HepG2 (cell line): ENCODE results near the gene ARMCX5. TPM values are rescaled to one million over a fixed set of nuclear protein-coding genes. Genes with fewer than 3 reads are reported as not detected.
A peak's percentile ranks its signal among the peaks of the same experiment; 100 is the strongest.

ENCODE experiments used
- ARID5B ChIP-seq: IDR thresholded peaks from 2 replicates; pipeline ENCODE4 v1.4.0; 2020; ENCODE audit warnings: mild to moderate bottlenecking, missing genetic modification reagents
- MTF2 ChIP-seq: sonication (generic); formaldehyde crosslinking; IDR thresholded peaks from 2 replicates; pipeline ENCODE4 v1.5.0; 2020; ENCODE audit warnings: missing genetic modification reagents, borderline replicate concordance
- THRA ChIP-seq: sonication (generic); formaldehyde crosslinking; IDR thresholded peaks from 2 replicates; pipeline ENCODE4 v1.4.0; 2020; ENCODE audit warnings: missing genetic modification reagents, borderline replicate concordance
- ZMYM4 ChIP-seq: sonication (generic); formaldehyde crosslinking; IDR thresholded peaks from 2 replicates; pipeline ENCODE4 v1.8.1; 2023; ENCODE audit warnings: mild to moderate bottlenecking, missing genetic modification reagents
- ZNF17 ChIP-seq: sonication (generic); formaldehyde crosslinking; IDR thresholded peaks from 2 replicates; pipeline ENCODE4 v1.5.0; 2020; ENCODE audit warnings: mild to moderate bottlenecking, missing genetic modification reagents
- ZNF33B ChIP-seq: sonication (generic); formaldehyde crosslinking; IDR thresholded peaks from 2 replicates; pipeline ENCODE4 v1.5.1; 2020; ENCODE audit warnings: mild to moderate bottlenecking, missing genetic modification reagents
- ZNF562 ChIP-seq: sonication (generic); formaldehyde crosslinking; IDR thresholded peaks from 2 replicates; pipeline ENCODE4 v1.8.0; 2022; ENCODE audit warnings: missing genetic modification reagents, borderline replicate concordance
- ZNF572 ChIP-seq: sonication (generic); formaldehyde crosslinking; IDR thresholded peaks from 2 replicates; pipeline ENCODE4 v1.5.1; 2020; ENCODE audit warnings: mild to moderate bottlenecking, missing genetic modification reagents
- polyA plus RNA-seq, 8 experiments: library from polyadenylated mRNA; depleted of rRNA in 3 of 8; stranded (reverse) in 7 of 8; unstranded in 1 of 8; fragments of >200 nt; fragmentation: Illumina TruSeq in 4 of 8; extraction: Trizol in 4 of 8; gene quantifications; 2 replicates each; pipeline versions ENCODE4 v1.2.1 to v1.2.3, GENCODE V29; 2011 to 2016; ENCODE audit warnings: low read depth in 4 of 8, missing spikeins in 1 of 8, mixed read lengths in 1 of 8; ENCODE audit not compliant: insufficient read depth in 1 of 8
- total RNA-seq, 5 experiments: library from RNA; depleted of rRNA; stranded (reverse); fragments of >200 nt; fragmentation: Illumina TruSeq; extraction: Trizol; gene quantifications; 2 replicates each; pipeline ENCODE4 v1.2.3, GENCODE V29; 2016; ENCODE audit warnings: low read depth in 1 of 5
- TF ChIP-seq, protein P1 (sequence below): sonication (generic); formaldehyde crosslinking; IDR thresholded peaks from 2 replicates; pipeline ENCODE4 v1.4.0; 2020; ENCODE audit warnings: missing genetic modification reagents, borderline replicate concordance
- TF ChIP-seq, protein P2 (sequence below): sonication (generic); formaldehyde crosslinking; IDR thresholded peaks from 2 replicates; pipeline ENCODE4 v1.5.0; 2020; ENCODE audit warnings: missing genetic modification reagents, mild to moderate bottlenecking, borderline replicate concordance
- TF ChIP-seq, protein P3 (sequence below): sonication (generic); formaldehyde crosslinking; IDR thresholded peaks from 2 replicates; pipeline ENCODE4 v1.8.0; 2022; ENCODE audit warnings: mild to moderate bottlenecking, missing genetic modification reagents; ENCODE audit not compliant: insufficient replicate concordance

The ARMCX5 gene
- total and polyA plus RNA-seq, 2 of the 13 experiments (the other 11 are each of a cell fraction or from before 2014, with no cell fraction given) = 9.1 to 14.2 TPM

DNA sequence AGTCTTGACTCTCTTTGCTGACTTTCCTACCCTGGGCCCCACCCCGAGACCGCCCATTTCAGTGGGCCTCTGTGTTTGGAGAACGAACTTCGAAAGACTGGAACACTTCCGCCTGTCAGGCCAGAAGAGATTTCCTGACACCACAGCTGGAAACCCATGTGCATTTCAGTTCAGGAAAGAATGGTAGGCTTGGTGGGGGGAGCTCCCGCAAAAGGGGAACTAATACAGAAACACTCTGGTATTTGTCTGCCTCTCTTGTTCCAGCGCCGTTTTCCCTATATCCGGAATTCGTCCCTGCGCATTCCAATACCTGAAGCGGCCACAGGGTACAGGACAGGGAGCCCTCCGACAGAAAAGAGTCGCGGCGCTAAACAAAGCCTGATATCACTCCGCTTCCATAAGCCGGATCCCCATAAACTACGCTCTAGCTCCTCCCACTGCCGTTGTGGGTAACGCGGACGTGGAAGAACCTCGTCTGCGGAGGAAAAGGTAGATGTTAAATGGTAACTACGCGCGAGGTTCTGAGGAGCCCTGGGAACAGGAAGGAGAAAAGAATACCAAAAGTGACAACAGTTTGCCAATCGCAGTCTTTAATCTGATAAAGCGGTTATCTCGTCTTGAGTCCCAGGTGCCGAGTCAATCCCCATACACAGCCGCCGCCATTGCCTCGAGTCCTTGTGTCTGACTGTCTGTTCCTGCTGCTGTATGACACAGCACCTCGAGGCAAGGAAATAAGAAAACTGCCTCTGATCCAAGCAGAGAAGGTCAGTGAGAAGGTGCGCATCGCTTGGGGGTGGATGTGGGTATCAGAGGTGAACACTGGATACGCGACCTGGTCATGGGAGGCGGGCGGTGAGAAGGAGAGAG lies at the start of gene ARMCX5 (continued):
- TF ChIP-seq, protein P1, sequence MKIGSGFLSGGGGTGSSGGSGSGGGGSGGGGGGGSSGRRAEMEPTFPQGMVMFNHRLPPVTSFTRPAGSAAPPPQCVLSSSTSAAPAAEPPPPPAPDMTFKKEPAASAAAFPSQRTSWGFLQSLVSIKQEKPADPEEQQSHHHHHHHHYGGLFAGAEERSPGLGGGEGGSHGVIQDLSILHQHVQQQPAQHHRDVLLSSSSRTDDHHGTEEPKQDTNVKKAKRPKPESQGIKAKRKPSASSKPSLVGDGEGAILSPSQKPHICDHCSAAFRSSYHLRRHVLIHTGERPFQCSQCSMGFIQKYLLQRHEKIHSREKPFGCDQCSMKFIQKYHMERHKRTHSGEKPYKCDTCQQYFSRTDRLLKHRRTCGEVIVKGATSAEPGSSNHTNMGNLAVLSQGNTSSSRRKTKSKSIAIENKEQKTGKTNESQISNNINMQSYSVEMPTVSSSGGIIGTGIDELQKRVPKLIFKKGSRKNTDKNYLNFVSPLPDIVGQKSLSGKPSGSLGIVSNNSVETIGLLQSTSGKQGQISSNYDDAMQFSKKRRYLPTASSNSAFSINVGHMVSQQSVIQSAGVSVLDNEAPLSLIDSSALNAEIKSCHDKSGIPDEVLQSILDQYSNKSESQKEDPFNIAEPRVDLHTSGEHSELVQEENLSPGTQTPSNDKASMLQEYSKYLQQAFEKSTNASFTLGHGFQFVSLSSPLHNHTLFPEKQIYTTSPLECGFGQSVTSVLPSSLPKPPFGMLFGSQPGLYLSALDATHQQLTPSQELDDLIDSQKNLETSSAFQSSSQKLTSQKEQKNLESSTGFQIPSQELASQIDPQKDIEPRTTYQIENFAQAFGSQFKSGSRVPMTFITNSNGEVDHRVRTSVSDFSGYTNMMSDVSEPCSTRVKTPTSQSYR (CRISPR knock-in tag) = no peak
- TF ChIP-seq, protein P2, sequence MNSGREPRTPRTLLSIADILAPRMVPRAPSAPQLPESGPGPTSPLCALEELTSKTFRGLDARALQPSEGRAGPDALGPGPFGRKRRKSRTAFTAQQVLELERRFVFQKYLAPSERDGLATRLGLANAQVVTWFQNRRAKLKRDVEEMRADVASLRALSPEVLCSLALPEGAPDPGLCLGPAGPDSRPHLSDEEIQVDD (CRISPR knock-in tag) = no peak
- no peak for TF ChIP-seq THRA (CRISPR knock-in tag)
- TF ChIP-seq ZNF33B (CRISPR knock-in tag) = no peak
- 0 out of 2 replicates have a peak, but pooled peaks have one; percentile 11 for TF ChIP-seq ARID5B (CRISPR knock-in tag)
- no peak for TF ChIP-seq ZNF572
- peak; percentile 84 for TF ChIP-seq ZMYM4
- no peak for TF ChIP-seq MTF2 (CRISPR knock-in tag)
- no peak for TF ChIP-seq ZNF17 (CRISPR knock-in tag)
- TF ChIP-seq, protein P3, sequence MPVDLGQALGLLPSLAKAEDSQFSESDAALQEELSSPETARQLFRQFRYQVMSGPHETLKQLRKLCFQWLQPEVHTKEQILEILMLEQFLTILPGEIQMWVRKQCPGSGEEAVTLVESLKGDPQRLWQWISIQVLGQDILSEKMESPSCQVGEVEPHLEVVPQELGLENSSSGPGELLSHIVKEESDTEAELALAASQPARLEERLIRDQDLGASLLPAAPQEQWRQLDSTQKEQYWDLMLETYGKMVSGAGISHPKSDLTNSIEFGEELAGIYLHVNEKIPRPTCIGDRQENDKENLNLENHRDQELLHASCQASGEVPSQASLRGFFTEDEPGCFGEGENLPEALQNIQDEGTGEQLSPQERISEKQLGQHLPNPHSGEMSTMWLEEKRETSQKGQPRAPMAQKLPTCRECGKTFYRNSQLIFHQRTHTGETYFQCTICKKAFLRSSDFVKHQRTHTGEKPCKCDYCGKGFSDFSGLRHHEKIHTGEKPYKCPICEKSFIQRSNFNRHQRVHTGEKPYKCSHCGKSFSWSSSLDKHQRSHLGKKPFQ (CRISPR knock-in tag) = no peak
- no peak for TF ChIP-seq ZNF562 (CRISPR knock-in tag)
